GM21619 (cell line): ENCODE results near the gene SGCG.
"Not testable (repeated sequence)": the region's sequence is repeated elsewhere in the genome, so short reads cannot be mapped to it uniquely, and the experiment has no call there.

ENCODE experiments used
- ATAC-seq: cut with Tn5 transposase; IDR thresholded peaks from one replicate; pipeline ENCODE4 v1.9.1; 2021; ENCODE audit not compliant: unreplicated experiment

The SGCG gene

GRCh38 chr13:23180711-23181110 is at the start of gene SGCG:
Gene SGCG, plus strand, starts transcription at chr13:23180979. Its CDS starts 22,716 bp downstream, at chr13:23203695.
- no peak for ATAC-seq

DNA sequence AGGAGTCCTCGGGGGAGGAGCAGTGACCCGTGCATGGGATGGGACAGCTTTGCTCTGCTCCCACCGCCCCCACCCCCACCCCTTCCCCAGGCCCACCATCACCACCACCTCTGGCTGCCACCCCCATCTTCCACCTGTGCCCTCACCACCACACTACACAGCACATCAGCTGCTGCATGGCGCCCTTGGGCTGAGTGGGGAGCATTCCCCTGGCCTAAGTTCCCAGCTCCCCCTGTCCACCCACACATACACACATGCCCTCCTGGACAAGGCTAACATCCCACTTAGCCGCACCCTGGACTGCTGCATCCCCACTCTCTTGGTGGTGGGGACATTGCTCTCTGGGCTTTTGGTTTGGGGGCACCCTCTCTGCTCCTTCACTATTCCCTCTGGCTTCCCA is 46.2 kb upstream of the SGCG start:
- ATAC-seq = no peak

DNA sequence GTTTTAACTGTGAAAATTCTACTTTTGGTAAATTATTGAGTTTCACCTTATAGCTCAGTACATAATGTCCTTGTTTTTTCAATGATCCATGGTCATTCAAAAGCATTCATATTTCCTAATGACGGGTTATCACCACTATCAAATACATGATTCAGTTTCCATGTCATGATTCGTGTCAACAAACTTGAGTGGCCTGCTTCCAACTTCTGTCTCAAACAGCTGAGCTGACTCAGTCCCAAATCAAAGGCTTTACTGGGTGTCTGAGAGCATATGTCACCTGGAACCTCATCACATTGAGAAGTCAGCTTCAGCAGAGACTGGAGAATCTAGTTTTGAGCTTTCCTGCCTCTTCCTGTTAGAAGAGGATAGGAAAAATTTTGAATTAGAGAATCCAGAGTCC is 40.3 kb upstream of the SGCG start:
- ATAC-seq = no peak

- no peak for ATAC-seq
Observed at GRCh38 chr13:23141964-23142363, 38.8 kb upstream of the SGCG start.

GRCh38 chr13:23142607-23143006 is 38.2 kb upstream of the SGCG start:
- not testable (repeated sequence) for ATAC-seq

- no peak for ATAC-seq
Observed at GRCh38 chr13:23144431-23144830, 36.3 kb upstream of the SGCG start.

- no peak for ATAC-seq
Observed at GRCh38 chr13:23146006-23146405, 34.8 kb upstream of the SGCG start.

- ATAC-seq = no peak
Observed at GRCh38 chr13:23146811-23147625, 33.8 kb upstream of the SGCG start.

GRCh38 chr13:23147827-23148226 is 33.0 kb upstream of the SGCG start:
- ATAC-seq = no peak

GRCh38 chr13:23157781-23158180 is 23.0 kb upstream of the SGCG start:
- no peak for ATAC-seq

GRCh38 chr13:23159205-23159759 is 21.5 kb upstream of the SGCG start:
- no peak for ATAC-seq

GRCh38 chr13:23159760-23160637 is 20.8 kb upstream of the SGCG start:
- no peak for ATAC-seq

DNA sequence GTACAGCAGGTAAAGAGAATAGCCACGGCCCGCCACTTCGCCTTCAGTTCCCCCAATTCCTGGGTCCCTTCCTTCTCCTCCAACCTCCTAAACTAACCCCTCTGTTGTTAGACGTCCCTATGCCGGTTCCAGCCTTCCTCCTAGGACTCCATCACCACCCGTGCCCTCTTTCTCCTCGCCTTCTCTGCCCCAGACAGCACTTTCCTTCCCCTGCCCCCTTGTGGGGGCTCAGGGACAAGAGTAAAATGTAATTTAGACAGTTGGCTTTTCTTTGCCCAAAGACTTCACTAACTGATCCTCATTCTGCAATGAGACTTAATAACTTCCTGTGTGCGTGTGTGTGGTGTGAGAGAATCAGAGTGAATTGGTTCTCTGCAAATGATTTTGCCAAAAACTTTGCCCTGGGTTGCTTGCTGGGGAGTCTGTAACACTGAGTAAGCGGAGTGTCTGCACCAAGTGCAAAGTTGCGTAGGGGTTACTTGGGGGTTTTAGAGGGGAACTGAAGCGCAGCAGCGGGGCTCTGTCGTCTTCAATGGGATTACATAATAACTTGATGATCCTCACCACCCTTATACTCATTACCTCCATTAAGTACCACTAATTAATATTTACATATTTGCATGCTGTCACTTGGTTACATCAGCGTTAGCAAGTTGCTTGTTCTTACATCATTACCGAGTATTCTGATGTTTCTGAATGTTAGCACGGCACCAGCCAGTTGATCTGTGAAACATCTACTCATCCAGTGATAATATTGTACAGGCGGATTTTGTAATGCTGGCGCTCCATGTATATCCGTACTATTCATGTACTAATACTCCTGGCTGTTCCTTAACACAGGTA is 19.9 kb upstream of the SGCG start:
- no peak for ATAC-seq

GRCh38 chr13:23161481-23161825 is 19.3 kb upstream of the SGCG start:
- no peak for ATAC-seq

DNA sequence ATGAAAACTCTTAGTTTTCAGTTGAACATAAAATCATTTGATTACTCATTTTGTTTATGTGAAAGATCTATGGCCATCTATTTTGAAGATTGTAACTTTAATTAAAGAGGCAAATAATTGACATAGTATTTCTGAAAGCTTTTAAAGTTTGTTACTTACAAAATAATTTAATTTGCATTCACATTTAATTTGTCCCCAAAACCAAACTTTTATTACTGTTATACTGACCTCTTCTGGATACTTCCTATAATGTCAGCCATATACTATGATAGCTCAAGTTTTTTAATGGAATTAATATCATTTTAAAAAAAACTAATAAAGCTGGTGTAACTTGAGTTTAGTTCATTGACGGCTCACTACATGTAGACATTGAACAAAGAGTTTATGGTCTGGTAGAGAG is 4.9 kb upstream of the SGCG start:
- no peak for ATAC-seq

DNA sequence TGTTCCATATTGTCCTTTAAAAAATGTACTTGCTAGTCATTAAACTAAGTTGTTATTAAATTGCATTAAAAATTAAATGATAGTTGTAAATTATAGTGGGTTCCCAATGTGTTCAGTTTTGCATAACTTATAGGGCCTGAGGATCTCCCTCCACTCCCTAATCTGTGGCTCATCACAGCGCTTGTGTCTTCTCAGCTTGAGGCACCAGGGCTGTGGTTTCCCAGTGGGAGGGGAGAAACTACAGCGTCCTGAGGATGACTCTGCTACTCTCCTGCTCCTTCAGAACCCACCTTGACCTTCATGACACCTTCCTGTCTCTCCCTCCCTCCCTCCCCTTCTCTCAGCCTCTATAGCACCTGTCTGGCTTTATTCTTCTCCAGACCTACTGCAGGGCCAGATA is 1.4 kb downstream of the SGCG start:
- no peak for ATAC-seq

DNA sequence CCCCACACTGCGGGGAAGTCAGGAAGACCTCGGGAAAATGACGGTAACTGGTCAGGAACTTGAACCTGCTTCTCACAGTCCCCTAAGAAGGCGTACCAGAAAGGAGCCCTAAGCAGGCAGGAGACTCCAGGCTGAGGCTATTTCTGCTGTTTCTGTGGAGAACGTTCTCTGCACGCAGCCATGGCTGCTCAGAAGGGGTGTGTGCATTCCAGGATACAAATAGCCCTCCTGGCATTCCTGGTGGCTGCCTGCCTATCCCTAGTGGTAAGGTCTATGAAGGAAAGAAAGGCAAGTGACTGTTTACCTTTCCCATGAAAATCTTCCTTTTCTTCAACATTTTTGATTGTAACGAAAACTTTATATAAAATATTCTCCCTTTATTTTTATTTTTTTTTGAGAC is 2.5 kb downstream of the SGCG start:
- no peak for ATAC-seq

DNA sequence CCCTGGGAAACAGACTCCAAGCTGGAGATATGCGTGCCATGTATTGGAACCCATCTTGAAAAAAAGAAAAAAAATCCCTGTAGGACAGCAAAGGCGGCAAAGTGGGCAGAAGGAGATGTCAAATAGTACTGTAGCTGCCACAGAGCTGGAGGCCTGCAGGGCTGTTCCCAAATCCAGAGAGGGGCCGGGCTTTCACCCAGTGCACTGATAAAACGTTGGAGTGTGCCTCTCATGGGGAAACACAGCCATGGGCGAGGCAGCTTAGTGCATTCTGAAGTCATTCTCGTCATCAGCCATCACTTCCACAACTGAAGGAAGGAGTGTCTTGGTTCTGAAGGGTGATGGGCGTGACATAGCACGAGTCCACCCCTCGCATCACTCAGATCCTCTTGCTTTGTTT is 4.8 kb downstream of the SGCG start:
- no peak for ATAC-seq

GRCh38 chr13:23201870-23202269 is 21.1 kb downstream of the SGCG start:
- no peak for ATAC-seq

DNA sequence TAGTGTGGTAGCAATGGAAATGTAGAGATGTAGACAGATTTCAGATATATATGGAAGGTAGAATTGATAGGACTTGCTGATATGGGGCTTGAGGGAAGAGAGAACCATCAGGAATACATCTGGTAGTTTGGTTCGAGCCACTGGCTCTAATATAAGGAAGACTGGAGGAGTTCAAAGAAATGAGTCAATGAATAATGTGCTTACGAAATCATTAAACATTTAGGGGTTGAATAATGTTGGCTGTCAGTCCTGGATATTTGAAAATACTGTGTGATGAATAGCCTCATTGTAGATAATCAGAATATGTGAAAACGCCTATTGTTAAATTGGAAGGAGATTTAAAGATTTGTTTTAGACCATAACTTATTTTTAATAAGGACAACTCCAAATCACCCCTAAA is 21.6 kb downstream of the SGCG start:
- no peak for ATAC-seq

- ATAC-seq = no peak
Observed at GRCh38 chr13:23203516-23203915, 22.7 kb downstream of the SGCG start.
